Activated CD4-positive, alpha-beta T cell treated with anti-CD3 and anti-CD28 coated beads, Interleukin-2, amount 50 U/mL, for 48 hours (primary cell): ENCODE results near the gene LRRC27.
"Not testable (repeated sequence)": the region's sequence is repeated elsewhere in the genome, so short reads cannot be mapped to it uniquely, and the experiment has no call there.

Experiments used
- DNase-seq, 2 experiments: peaks; one replicate each; pipeline ENCODE4 v3.0.0-alpha.2; 2020

Gene LRRC27

DNA sequence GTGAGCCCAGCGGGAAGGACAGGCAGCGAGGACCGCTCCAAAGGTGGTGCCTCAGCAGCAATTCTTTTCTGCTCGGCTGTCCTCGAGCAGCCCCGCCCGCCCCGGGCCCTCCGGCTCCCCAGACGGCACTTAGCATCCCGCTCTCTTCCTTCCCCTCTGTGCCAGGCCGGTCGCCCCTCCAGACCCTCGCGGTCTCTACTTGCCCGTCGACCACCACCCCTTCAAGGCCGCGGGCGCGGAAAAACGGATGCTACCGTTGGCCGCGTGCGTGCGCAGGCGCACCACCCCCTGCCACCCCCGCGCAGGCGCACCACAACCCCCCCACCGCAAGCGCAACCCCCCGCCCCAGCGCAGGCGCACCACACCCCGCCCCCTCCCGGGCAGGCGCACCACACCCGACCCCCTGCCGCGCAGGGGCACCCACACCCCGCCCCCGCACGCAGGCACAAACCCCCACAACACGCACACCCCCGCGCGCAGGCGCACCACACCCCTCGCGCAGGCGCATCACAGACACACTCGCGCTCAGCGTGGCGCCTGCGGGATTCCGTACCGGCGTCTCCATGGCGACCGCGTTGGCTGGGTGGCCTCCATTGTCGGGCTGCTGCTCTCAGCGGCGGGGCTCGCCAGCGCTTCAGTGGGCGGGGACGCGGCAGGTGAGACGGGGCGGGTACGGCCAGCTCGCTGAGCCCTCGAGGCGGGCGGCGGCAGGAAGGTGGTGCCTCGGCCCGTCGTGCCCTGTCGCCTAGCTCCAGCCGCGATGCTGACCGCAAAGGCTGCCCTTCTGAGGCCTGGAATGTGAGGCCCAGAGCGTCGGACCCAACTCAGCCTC, at the start of gene LRRC27:
LRRC27 (plus strand) TSS at position 593 of the 832 bp plus-strand sequence. CDS start 1,332 bp downstream, outside the sequence.
- DNase-seq: peak; percentile 98

DNA sequence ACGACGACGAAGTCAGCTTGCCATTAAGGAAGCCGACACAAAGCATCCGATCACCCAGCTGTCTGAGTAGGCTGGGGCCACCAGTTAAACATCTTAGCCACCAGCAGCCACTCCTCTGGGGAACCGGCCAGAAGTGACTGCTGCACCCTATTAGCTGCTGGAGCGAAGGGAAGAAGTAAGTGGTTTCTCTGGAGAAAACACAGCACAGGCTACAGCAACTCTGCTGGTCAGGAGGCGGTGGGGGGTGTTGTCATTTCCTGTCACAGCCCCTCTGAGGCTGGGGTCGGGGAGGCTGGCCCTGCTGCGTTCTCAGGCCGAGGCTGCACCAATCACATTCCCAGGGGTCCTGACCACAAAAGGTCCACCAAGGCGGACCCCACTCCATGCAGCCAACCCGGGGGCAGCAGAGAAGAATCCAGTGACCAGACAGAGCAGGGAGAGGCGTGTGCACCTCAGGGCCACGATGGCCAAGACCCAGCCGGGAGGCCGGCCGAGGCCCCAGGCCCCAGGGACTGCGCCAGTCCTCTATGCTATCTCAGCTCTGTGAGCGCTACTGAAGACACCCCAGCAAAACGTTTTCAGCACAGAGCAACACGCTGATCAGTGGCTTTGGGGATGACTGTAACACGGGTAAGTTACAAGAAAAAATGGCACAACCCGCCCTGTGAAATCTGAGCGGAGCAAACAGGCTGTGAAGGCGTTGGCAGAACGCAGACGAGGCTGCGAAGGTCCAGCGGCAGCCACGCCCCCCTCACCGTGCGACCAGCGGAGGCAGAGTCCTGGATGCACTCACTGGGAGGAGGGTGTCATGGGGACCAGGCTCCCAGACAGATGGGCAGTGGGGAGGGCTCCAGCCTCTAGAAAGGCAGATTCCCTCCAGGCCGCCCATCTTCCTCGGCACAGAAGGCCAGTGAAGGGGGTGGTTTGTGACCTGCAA, 49.1 kb upstream of the LRRC27 start:
- DNase-seq: no peak

DNA sequence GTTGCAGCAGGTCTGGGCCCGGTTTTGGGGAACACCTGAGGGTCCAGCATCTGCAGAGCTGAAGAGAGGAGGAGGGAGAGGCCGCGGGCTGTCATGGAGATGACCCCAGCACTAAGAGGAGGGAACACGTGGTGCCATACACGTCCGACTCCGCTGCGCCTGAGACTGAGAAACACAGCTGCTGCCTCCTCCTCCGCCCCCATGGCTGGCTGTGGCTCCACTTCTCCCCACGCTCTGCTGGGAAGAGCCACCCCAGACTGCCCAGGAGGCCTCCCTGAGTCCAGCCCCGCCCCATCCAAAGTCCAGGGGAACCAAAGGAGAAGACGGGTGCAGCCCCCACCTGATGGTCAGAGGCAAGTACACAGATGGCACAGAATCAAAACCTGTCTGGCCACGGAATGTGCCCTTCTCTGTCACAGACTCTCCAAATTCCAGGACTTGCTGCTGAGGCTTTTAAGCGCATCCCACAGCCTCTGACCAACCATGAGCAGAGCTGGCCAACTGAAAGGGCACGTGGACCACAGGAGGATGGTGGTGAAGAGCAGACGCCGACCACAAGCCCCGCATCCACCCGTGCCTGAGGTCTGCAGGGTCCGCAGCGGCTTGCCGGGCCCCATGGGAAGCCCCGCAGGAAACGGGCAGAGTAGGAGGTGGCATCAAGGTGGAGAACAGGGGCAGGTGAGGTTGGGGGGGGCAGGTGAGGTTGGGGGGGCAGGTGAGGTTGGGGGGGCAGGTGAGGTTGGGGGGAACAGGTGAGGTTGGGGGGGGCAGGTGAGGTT, 48.2 kb upstream of the LRRC27 start:
- DNase-seq: no peak

DNA sequence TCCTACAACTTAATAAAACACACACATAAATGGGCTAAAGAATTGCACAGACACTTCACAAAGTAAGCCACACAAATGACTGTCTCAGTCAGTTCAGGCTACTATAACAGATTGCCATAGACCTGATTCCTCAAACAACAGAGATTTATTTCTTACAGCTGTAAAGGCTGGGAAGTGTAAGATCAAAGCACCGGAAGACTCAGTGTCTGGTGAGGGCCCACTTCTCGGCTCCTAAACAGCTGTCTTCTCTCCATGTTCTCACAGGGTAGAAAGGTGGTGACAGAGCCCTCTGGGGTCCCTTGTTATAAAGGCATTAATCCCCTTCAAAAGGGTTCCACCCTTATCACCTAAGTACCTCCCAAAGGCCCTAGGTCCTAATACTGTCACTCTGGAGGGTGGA, 42.6 kb upstream of the LRRC27 start:
- DNase-seq: no peak

DNA sequence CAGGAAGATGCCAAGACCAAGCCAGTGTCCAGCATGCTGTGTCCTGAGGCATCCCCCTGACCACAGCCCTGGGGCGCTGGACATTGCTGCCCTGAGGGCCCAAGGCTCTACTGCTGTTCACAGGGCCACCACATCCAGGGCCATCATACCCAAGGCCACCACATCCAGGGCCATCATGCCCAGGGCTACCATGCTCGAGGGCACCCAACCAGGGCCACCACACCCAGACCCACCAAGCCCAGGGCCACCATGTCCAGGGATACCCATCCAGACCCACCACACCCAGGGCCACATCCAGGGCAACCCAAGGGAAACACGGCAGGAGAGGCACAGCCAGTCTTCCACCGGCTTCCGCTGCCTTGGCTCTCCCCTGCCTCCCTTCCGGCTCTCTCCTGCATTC, 41.4 kb upstream of the LRRC27 start:
- no peak for DNase-seq

DNA sequence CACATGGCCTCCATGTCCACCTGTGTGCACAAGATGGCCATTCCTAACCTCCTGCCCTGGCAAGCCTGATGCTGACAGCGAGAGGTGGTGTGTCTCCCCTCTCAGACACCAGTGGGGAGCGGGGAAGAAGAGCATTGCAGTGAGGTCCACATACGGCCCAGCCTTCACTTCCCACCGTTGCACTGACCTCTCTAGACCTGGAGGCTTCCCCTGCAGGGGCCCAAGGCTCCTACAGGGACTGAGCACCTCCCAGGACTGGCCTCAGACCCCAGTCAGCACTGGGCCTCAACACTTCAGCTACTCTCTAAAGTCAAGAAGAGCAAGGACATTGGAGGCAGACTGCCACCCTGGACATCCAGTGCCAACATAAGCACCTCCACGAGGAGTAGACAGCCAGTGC, 40.2 kb upstream of the LRRC27 start:
- DNase-seq: no peak

DNA sequence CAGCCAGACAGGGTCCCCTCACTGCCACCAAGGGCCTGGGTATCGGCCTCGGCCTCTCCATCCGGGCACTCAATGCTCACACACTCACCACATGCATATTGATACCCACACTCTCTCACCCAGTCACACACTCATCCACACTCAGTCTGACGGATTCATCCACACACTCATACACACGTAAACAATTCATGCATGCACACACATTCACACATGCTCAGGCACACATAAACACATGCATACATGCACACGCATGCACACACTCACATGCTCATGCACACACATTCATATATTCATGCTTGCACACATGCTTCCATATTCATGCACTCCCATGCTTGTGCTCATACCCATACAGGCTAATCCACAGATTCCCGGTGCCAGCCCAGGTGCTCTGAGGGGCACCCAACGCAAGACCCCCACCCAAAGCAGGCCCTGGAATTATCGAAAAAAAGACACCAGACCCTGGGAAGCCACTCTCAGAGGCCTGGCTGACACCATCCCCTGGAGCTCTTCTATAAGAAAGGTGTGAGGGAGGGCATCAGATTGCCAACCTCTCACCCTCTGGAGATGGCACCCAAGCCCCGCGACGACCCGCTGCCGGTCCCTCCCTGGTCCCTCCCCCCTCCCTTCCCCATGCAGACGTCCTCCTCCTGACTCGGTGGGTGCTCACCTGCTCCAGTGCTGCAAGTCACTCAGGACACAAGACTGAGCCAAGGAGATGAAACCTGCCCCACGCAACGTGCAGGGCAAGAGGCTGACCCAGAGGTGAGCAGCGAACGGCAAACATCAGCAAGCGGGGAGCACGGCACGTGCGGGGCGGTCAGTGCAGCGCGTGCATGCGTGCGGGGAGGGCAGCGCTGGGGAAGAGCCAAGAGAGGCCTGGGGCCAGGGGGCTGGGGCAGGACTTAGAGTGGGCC, 39.4 kb upstream of the LRRC27 start:
- DNase-seq: no peak

DNA sequence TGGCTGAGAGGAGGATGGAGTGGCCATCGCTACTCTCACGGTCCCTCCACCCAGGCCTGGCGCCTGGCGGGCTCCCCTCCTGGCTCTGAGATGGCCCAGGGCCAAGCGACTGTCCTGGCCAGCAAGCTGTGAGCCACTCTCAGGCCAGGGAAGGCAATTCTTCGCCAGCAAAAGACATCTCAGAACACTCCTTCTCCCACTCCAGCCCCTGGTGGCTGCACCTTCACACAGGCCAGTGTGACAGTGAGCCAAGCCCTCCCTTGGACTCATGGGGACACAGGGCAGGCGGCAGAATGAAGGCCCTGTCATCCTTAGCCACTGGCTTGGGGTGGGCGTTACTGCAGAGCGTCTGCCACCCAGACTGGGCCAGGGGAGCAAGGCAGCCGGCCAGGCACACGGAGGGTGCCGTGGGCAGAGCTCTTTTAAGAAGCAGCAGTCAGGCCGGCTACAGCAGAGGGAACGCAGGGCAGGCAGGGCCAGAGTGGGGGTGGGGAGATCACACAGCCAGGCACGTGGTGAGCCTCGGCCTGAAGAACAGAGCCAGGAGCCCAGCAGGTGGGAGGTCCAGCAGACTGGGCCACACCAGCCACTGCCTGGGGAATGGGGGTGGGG, 38.7 kb upstream of the LRRC27 start:
- DNase-seq: no peak

DNA sequence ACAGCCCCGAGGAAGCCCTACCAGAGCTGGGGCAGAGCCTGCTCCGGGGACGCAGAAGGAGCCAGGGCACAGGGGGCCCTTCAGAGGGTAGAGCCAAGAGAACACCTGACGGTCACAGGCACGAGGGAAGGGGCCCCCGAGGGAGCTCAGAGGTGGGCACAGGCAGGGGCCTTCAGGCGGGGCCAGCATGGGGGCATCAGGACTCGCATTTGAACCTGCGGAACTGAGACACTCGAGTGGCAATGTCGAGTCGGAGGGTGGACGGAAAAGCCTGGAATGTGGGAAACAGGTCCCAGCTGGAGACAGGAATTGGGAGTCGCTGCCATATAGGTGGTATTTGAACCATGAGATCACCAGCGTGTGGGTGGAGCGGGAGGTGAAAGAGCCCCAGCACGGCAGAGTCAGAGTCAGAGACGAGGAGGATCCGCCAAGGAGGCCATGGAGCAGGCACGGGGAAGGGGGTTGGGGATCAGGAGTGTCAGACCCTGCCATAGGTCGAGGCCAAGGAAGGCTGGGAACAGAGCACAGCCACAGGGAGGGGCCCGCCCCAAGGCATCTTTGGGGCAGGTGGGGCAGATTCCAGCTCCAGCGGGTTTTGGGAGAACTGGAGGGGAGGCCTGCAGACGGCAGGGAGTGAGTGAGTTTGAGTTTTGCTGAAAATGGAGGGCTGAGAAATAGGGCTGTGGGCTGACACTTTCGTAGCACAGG, 38.0 kb upstream of the LRRC27 start:
- DNase-seq: no peak

DNA sequence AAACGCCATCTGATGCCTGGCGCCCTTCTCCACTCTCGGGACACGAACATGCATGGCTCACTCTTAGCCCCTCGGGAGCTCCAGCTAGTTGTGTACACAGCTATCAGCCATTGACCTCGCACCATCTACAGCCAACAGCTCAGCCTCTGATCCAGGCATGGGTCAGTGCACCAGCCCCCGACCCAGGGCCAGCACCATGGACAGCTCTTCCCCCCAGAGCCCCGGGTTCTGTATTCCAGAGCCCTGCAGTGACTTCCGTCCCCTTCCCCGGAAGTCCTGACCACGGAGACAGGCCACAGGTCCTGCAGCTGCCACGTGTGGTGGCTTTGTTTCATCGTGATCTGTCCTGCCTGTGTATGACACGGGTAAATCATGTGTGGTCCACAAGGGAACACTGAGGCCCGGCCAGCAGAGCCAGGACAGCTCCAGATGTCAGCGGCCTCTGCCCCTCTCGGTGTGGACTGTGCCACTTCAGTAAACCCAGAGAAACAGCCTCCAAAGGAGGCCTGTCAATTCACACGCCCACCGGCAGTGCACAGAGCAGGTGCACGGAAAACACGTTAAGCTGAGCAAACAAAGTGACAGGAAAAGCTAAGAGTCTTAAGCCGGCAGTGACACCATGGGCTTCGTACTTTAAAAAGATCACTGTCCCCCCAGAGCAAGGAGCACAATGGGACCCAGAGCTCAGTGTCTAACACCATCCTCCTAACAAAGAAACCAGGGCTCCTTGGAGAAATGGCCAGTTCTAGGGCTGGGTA, 37.3 kb upstream of the LRRC27 start:
- DNase-seq: no peak

DNA sequence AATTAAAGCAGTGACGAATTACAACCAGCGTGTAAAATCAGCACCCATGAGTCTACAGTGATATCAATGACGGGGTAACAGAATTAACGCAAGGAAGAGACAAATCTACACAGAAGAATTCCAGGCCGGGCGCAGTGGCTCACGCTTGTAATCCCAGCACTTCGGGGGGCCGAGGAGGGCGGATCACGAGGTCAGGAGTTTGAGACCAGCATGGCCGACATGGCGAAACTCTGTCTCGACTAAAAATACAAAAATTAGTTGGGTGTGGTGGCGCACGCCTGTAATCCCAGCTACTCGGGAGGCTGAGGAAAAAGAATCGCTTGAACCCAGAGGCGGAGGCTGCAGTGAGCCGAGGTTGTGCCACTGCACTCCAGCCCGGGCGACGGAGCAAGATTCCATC, 36.5 kb upstream of the LRRC27 start:
- not testable (repeated sequence) for DNase-seq

DNA sequence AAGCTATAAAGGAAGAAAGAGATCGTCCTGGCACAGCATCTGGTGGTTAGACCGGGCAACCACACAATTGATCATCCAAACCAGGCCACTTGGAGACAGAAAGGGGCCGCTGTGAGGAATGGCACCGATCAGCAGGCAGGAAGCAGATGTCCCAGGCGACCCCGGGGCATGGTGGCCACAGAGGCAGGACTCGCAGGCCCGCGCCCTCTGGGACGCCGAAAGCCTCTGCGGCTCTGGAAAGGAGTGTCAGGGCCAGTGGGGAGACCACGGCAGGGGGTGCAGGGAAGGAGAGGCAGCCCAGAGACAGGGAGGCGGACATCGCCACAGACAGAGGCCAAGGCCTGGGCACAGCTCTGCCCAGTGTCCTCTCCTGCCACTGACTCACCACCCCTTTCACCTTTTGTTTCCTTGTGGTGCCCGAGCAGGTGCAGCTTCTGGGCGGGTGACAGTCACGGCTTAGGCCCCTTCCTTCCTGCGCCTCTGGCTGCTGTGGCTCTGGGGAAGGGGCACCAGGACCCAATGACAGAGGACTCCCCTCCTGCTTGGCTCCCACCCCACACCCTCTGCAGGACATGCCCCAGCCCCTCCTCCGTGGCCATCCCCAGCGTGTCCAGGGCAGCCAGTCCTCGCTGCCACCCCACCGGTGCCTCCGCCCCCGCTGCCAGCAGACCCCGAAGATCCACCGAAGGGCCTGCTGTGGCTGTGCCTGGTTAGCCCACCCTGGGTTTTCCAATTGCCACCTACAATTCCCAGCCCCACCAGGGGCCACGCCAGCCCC, 35.1 kb upstream of the LRRC27 start:
- no peak for DNase-seq

DNA sequence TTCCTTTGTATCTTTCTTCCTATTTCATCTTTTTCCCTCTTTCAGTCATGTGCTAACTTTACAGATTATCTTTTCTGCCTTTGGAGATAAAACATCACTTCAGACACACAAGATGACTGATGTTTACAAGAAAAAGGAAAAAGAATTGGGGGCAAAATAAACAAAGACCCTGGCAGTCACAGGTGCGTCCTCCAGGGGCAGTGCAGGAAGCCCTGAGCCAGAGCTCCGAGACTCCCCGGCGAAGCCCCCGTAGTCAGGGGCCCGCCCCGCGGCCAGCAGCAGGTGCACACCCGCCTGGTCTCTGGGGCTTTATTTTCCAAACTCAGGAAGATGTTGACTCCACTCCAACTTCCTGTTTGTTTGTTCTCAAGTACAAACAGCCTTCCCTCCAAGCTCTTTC, 34.5 kb upstream of the LRRC27 start:
- DNase-seq: no peak

DNA sequence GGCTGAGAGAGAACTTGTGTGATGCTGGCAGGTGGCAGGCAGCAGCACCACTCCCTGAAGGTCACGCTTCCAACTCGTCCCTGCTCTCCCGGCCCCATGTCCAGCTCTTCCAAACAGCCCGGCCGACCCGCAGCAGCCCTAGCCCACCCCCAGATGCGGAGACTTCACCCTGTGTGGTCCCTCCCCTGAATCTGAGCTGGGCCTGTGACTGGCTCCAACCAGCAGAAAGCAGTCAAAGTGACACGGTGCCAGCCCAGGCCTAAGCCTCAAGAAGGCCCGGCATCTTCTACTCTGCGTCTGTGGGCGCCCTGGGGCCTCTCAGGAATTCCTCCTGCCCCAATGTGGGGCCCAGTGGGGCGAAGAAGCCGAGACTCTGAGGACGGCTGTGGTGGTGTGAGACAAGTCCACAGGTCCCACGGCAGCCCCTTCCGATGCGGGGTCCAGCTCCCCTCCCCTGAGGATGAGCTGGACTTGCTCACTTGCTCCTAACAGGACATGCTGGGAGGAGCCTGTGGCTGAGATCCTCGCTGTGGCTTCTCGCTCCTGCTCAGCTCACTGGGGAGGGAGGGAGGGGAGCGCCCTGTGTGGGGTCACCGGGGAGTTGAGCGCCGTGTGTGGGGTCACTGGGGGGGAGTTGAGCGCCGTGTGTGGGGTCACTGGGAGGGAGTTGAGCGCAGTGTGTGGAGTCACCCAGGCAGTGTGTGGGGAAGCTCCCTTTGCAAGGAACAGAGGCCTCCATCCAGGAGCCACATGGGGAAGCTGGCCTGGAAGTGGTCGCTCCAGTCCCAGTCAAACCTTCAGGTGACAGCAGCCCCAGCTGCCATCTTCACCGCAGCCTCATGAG, 33.7 kb upstream of the LRRC27 start:
- no peak for DNase-seq

DNA sequence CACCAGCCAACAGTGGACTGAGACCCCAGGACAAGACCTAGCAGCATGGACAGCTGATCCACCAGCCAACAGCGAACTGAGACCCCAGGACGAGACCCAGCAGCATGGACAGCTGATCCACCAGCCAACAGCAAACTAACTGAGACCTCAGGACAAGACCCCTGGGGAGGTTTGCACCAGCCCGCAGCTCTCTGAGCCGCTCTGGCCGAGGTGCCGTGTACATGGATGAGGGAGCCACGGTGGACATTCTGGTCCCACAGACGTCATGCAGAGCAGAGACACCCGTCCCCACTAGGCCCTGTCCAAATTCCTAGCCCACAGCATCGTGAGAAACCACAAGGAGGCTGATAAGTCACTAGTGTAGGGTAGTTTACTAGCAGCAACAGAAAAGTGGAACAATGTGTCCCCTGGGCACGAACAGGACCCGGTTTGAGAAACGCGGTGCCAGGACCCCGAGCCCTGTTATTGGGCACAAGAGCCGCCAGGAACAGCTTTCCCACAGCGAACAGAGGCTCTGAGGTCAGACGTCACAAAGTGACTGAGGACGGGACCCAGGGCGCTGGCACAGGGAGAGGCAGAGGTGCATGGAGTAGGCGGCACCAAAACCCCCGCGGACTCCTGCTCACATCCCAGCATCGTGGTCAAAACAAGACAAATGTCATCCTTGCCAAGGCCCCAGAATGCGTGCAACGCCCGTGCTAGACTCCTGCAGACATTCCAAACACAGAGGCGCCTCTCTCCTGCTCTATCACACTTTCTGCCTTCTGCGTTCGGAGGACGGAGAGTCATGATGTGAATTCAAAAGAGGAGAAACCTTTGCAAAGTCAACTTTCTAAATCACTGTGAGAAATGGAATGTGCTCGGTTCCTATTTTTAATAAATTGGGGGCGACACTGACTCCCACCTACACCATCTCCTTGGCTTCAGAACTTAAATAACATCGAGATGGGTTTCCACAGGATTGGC, 32.3 kb upstream of the LRRC27 start:
- no peak for DNase-seq

DNA sequence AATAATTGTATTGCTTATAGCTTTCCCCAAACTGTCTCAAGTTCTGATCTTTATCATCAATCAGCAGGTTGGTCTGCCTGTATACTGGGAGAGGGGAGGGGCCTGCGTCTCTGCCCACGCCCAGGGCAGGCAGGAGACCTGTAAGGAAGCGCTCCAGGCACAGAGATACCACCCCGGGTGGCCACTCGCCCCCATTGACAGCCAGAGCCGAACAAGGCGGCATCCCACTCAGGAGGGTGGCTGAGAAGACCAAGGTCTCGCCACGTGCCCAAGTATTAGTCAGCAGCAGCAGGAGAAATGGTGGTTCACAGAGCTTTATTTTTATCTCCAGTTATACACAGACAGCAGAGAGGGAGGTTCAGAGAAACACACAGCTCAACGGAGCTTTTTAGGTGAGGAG, 31.4 kb upstream of the LRRC27 start:
- no peak for DNase-seq
